Kidney epithelial cell (primary cell): ENCODE measurements around the gene SOAT1. TPM values are rescaled to one million over a fixed set of nuclear protein-coding genes. Genes with fewer than 3 reads are reported as not detected.
"Not testable (repeated sequence)": the region's sequence is repeated elsewhere in the genome, so short reads cannot be mapped to it uniquely, and the experiment has no call there.

Experiments used
- DNase-seq: peaks from one replicate; pipeline ENCODE4 v3.0.0-alpha.2; 2010; ENCODE audit warnings: low read depth
- H3K27me3 ChIP-seq: 2 replicates; pipeline ENCODE4 v1.6.0; 2011; ENCODE audit warnings: low read length; ENCODE audit not compliant: control insufficient read depth, insufficient read depth
- H3K36me3 ChIP-seq: 2 replicates; pipeline ENCODE4 v1.5.1; 2011; ENCODE audit warnings: low read length; ENCODE audit not compliant: control insufficient read depth, insufficient read depth
- H3K4me3 ChIP-seq: 2 replicates; pipeline ENCODE4 v1.5.1; 2011; ENCODE audit warnings: low read depth, mild to moderate bottlenecking, control low read depth, low read length
- total RNA-seq: library from RNA; depleted of rRNA; stranded (reverse); fragments of >200 nt; gene quantifications from 2 replicates; pipeline ENCODE4 v1.2.3, GENCODE V29; 2015
- TF ChIP-seq, protein P1 (sequence below): IDR thresholded peaks from 2 replicates; pipeline ENCODE4 v1.5.1; 2011; ENCODE audit warnings: mild to moderate bottlenecking, moderate library complexity, low read length, control low read depth, inconsistent platforms; ENCODE audit not compliant: insufficient read depth, poor library complexity, severe bottlenecking

The SOAT1 gene
- total RNA-seq, 1 donor from 2014 or later: 38.1 TPM

DNA sequence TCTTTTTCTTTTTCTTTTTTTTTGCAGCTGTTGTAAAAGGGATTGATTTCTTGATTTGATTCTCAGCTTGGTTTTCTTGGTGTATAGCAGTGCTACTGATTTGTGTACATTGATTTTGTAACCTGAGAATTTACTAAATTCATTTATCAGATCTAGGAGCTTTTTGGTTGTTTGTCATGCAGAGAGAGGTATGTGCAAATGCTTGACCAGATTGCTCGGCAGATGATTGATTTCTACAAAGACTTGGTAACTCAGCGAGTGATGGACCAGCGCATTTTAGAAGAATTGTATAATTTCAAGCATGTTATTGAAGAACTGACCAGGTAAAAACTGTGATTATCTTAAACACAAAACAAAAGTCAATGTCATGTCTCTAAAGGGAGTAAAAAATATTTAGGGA, 100.1 kb downstream of the SOAT1 start:
- TF ChIP-seq, protein P1, sequence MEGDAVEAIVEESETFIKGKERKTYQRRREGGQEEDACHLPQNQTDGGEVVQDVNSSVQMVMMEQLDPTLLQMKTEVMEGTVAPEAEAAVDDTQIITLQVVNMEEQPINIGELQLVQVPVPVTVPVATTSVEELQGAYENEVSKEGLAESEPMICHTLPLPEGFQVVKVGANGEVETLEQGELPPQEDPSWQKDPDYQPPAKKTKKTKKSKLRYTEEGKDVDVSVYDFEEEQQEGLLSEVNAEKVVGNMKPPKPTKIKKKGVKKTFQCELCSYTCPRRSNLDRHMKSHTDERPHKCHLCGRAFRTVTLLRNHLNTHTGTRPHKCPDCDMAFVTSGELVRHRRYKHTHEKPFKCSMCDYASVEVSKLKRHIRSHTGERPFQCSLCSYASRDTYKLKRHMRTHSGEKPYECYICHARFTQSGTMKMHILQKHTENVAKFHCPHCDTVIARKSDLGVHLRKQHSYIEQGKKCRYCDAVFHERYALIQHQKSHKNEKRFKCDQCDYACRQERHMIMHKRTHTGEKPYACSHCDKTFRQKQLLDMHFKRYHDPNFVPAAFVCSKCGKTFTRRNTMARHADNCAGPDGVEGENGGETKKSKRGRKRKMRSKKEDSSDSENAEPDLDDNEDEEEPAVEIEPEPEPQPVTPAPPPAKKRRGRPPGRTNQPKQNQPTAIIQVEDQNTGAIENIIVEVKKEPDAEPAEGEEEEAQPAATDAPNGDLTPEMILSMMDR: no peak
- H3K27me3 ChIP-seq: no peaks in the 10 kb centered on the region
- H3K4me3 ChIP-seq: no peak overlapping the region
- DNase-seq: no peak
- H3K36me3 ChIP-seq: no peaks in the 10 kb centered on the region

DNA sequence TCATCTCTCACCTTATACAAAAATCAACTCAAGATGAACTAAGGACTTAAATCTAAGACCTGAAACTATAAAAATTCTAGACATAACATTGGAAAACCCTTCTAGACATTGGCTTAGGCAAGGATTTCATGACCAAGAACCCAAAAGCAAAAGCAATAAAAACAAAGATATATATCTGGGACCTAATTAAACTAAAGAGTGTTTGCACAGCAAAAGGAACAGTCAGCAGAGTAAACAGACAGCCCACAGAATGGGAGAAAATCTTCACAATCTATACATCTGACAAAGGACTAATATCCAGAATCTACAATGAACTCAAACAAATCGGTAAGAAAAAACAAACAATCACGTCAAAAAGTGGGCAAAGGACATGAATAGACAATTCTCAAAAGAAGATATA, 105.8 kb downstream of the SOAT1 start:
- not testable (repeated sequence) for H3K36me3 ChIP-seq, DNase-seq, H3K4me3 ChIP-seq, H3K27me3 ChIP-seq

Other genes starting within 250 kb of the SOAT1 start
- gene TOR3A, start 211.7 kb upstream of the SOAT1 start, total RNA-seq: 53.6 and 57.5 TPM in 2 replicates
- 45.8 and 47.4 TPM in 2 replicates for gene ABL2, start 64.1 kb upstream of the SOAT1 start, total RNA-seq
- 0.34 and 0.50 TPM in 2 replicates for gene AXDND1, start 72.2 kb downstream of the SOAT1 start, total RNA-seq